Measurements from ENCODE around the gene WDR18. TPM values are rescaled to one million over a fixed set of nuclear protein-coding genes. Genes with fewer than 3 reads are reported as not detected.

Gene WDR18
- total RNA-seq, 1 donor from 2014 or later: 69.9 TPM

DNA sequence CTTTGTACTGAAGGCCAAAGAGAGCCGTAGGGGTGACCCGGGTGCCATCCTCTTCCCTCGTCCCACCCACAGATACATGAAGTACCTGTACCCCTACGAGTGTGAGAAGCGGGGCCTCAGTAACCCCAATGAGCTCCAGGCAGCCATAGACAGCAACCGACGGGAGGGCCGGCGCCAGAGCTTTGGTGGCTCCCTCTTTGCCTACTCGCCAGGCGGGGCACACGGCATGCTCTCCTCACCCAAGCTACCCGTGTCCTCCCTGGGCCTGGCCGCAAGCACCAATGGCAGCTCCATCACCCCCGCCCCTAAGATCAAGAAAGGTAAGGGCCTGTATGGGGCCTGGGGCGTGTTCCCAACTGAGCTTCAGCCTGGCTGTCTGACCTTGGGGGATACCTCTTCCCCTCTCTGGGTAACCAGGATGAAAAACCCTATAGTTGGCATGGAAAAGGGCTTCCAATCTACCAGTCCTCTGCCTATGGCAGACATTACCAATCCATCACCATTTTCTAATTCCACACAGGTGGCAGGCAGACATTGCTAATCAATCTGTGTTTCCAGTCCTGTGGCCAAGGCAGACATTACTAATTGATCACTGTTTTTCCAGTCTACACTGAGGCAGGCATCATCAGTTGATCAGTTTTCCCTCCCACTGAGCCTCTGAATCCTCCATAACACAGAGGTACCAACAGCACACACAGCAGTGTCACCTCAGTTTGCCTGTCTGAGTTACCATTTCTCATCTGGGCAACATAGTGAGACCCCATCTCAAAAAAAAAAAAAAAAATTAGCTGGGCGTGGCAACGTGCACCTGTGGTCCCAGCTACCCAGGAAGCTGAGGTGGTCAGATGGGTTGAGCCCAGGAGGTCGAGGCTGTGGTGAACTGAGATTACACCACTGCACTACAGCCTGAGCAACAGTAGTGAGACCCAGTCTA, 19.1 kb upstream of the WDR18 start:
- peak; percentile 43 for DNase-seq

DNA sequence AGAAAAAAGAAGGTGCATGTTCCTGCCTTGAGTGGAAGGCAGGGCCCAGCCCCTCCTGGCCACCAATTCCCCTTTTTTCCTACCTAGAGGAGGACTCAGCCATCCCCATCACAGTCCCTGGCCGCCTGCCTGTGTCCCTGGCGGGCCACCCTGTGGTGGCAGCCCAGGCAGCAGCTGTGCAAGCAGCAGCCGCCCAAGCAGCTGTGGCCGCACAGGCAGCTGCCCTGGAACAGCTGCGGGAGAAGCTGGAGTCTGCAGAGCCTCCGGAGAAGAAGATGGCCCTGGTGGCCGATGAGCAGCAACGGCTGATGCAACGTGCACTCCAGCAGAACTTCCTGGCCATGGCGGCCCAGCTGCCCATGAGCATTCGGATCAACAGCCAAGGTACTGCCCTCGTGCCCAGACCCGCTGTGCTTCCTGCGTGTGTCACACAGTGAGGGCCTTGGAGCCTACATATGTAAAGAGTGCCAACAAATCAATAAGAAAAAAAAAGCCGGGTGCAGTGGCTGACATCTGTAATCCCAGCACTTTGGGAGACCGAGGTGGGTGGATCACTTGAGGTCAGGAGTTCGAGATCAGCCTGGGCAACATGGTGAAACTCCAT, 17.6 kb upstream of the WDR18 start:
- no peak for DNase-seq

DNA sequence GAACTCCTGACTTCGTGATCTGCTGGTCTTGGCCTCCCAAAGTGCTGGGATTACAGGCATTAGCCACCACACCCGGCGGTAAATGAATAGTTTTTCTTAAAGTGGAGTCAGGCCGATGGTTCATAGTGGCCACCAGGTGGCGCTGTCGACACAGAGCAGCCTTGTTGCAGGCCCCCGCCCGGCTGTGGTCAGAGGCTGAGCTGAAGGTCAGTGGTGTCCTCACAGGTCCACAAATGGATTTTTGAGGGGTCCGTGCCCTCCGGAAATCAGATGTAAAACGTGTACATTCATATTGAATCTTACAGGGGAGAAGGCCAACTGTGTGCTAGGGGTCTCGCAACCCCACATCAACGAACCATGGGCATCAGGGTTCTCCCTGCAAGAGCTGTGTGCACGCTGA, 13.4 kb upstream of the WDR18 start:
- DNase-seq: peak; percentile 21

DNA sequence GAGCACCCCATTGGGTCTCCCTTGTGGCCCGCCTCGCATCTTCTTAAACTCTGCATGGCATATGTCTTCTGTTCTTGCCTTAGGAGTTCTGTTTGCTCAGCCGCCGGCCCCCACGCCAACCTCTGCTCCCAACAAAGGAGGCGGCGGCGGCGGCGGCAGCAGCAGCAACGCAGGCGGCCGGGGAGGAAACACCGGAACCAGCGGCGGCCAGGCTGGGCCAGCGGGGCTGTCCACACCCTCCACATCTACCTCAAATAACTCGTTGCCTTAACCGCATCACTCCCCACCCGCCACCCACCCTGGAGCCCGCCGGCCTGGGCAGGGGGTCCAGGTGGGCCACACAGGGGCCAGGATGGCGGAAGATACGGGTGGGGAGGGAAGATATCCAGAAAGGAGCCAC, 12.3 kb upstream of the WDR18 start:
- DNase-seq: no peak

DNA sequence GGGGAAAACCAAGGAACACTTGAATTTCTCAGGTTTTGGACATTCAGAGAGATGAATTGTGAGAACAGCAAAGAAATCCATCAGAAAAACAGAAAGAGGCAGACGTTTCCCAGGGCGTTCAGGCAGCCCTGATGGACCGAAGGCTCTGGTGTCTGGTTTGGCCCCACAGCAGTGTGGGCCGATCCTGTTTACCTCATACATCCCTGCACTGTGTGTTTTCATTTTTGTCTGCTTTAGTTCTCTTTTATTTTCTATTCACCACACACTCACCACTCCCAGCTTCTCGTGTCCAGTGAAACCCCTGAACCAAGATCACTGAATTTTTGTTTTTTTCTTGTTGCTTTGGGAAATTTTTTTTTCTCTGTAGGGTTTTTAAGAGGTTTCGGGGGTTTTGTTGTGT, 11.9 kb upstream of the WDR18 start:
- no peak for DNase-seq

DNA sequence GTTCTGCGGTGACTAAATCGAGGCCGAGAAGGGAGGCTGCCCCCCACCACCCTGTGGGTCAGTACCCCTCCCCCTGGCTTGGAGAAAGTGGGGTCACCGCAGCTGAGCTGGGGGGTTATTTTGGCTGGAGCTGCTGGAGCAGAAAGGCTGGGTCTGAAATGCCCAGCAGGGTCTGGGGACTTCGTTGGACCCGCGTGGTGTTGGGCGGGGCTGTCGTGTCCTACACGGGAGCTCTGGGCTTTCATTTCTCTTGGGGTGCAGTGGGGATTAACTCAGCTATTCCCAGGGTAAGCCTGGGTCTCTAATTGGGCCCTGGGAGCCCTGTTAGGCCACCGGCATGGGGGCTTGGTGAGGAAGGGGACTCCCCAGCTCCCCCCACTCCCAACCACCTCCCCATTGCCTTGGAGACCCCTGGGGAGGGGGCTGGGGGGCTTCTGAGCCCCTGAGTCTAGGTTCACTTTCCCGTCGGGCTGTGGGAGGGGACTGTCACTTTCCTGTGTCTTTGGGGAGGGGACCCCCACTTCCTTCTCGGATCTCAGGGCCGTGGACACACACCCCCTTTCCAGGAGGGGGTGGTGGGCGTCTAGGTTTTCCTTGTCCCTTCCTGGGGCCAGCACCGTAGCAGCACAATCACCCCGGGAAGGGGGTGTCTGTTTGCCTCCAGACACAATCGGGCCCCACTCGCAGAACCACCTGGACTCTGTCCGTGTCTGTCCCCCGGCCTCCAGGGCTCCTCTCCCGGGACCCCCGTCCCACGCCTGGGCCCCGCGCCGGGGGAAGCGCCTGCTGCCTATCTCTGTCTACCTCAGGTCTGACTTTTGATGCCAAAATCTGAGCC, 10.2 kb upstream of the WDR18 start:
- no peak for DNase-seq

DNA sequence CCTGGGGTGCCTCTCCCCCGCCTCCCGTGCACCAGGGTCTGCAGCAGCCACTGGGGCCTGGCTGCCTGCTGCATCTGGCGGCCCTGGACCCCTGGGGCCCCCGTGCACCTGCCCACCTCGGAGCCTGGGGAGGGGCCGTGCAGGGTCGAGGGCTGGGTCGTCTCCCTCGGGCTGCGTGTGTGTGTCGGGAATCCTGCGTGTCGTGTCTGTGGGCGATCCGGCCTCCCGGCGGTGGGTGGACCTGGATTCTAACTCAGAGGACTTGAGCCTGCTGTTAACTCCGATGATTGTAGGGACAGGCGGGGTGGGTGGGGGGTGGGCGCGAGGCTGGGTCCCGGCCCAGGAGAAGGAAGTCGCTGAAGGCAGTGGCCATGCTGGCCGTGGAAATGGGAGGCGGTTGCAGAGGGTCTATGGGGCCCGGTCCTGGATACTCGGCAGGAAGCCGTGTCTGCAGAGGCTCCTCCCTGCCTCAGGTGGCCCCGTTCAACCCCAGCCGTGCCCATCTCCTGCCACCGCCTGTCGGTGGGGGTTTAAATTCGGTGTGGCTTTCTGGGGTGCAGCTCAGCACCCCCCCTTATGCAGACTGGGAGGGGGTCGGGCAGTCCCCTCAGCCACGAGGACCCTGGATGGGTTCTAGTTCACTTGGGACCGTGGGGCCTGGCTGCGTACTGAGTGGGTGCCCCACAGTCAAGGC, 9.4 kb upstream of the WDR18 start:
- no peak for DNase-seq

DNA sequence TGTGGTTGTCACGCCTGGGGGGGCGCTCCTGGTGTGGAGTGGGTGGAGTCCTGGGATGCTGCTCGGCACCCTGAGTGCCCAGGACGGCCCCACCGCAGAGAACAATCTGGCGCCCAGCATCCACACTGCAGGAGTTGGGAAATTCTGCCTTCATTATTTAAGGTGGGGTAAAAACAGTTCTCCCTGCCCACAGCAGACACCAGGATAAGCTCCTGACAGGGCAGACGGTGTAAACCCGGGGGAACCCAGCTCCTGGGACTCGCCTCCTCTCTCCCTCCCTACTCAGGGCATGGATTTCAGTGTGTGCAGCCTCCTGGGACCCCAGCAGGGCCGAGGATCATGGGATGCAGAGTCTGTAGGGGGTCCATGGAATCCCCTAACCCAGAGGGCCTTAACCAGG, 7.7 kb upstream of the WDR18 start:
- DNase-seq: no peak

DNA sequence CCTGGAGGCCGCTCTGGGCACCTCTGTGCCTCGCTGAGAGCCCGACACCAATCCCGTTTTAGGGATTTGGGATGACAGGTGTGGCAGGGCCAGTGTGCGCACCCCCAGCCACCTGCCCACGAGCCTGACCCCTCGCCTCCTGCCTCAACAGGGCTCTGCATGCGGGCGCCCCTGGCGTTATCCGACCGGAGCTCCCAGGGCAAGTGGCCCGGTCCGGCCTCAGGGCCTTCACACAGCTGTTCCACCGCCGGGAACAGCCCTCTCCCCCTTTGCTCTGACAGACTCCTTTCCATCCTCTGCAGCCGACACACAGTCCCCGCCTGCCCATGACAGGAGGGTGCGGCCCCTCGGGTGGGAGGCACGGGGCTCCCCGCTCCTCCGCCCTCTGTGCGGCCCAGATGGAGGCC, 7.1 kb upstream of the WDR18 start:
- no peak for DNase-seq

DNA sequence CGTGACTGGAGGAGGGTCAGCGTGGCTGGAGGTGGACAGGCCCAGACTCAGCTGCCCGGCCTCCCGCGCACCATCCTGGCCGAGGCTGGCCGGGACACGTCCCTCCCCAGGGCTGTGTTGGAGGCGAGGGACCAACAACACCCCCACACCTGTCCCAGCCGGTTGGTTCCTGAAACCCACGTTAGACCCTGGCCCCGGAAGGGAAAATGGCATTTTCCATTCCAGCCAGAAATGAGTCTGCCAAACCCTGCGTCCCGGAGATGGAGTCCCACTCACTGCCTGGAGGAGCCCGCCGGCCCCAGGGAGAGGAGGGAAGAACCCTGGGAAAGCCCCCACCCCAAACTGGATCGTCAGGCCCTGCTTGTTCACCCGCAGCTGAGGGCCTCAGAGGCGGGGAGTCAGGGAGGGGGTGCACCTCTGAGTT, 4.8 kb upstream of the WDR18 start:
- no peak for DNase-seq

DNA sequence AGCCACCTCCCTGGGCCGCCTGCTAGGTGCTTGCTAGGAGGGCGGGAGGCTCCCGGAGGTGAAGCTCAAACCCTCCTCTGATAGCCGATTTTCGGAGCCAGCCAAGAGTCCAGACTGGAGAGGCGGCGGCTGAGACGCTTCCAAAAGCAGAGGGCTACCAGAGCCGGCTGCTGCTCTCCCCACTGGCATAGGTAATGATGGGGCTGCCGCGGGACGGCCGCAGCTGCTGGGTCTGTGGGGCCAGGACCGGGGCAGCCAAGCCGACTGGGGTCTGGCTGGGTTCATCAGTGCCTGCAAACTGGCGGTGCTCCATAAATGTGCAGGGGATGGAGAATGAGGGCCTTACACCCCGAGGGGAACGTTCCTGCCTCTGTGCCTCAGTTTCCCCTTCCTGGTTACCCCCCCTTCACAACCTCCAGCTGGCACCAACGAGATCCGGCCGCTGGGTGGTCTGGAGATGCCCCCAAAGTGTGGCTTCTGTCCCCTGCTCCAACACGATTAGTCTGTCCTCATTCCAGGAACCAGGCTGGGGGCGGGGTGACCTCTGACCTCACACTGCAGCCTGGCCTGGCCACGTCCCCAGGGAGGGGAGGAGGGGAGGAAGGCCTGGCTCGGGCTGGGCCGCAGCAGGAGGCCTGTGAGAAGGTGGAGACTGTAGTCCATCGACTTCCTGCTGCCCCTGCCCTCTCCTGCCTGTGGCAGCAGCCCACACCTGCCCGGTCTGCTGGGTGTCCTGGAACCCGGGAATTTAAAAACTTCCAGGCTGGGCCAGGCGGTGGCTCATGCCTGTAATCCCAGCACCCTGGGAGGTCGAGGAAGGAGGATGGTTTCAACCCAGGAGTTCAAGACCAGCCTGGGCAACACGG, 3.8 kb upstream of the WDR18 start:
- DNase-seq: no peak

DNA sequence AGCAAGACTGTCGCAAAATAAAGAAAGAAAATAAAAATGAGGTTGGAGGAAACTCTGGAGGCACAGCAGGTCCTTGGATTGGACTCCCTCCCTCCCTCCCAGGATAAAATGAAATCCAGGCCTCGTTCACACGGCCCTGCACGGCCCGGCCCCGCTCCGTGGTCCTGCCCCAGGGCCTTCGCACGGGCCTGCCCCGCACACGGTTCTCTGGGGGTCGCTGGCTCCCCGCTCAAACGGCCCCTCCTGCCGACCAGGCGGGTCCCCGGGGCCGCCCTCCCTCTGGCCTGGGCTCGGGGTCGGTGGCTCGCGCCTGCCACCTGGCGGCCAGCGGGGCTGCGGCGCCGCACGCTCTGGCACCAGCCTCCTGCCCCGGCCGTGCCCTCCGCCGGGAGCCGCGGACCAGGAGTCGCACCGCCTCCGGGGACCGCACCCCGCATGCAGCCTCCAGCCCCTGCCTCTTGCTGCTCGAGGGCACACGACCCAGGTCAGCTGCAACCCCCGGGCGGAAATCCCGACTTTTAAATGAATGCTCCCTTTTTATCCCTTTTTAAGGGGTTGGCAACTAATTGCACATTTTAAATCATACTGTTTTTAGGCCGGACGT, 1.5 kb upstream of the WDR18 start:
- peak; percentile 75 for DNase-seq

DNA sequence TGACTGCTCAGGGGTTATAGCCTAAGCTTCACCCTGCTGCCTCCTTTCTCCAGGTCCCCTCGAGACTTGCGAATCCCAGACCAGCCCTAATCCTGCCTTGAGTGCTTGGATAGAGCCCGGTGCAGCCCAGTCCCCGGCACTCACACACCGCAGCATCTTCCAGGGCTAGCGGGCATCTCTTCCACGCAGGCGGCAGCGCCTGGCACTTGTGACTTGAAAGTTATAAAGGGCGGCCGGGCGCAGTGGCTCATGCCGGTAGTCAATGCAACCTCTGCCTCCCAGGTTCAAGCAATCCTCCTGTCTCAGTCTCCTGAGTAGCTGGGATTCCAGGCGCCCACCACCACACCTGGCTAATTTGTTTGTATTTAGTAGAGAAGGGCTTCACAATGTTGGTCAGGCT, 1.9 kb downstream of the WDR18 start:
- no peak for DNase-seq

DNA sequence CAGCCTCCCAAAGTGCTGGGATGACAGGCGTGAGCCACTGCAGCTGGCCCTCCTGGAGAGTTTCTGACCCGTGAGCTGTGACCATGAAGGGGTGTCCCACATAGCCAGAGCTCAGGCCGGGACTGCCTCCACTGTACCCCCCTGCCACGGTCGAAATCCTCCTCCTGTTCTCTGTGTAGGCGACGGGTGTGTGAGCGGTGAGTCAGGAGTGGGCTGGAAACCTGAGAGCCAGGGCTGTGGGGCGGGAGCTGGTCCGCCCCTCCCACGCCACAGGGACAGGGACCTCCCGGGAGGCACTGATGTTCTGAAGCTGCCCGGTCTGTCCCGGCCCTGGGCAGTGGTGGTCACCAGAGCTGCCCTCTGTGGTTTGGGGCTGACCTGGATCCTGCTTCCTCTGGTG, 3.9 kb downstream of the WDR18 start:
- no peak for DNase-seq

DNA sequence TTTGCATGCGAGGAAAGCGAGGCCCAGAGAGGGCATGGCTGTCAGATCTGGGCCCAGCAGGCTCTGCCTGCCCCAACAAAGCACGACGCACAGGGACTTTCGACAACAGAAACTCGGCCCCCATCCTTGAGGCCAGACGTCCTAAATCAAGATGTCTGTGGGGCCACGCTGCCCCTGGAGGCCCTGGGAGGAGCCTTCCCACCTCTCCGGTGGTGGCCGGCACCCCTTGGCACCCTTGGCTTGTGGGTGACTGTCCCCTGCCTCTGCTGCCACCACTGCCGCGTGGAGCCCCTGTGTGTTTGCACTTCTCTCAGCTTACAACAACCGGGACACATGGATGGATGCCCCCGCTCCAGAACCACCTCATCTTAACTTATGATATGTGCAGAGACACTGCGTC, 4.4 kb downstream of the WDR18 start:
- no peak for DNase-seq

DNA sequence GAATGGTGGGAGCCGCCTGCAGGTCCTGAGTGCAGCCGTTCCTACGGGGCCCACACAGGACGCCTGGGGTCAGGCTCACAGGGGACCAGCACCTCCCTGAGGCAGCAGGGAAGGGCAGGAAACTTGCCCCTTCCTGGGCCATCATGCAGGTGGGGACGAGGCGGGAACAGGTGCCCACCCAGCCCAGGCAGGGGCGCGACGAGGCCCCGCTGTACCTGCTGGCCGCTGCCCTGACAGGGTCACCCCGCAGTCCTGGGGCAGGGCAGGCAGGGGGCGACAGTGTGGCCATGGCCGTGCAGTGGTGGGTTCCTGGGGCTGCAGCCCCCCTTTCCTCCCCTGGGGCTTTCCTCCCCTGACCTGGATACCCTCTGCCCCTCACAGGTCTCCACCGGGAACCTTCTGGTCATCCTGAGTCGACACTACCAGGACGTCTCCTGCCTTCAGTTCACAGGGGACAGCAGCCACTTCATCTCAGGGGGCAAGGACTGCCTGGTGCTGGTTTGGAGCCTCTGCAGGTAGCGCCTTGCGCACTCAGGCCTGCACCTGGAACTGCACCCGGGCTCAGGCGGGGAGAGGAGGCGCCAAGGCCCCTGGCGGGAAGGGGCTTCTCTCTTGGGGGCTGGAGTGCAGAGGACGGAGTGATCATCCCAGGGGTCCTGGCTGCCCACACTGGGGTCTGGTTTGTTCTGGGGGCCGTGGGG, 5.4 kb downstream of the WDR18 start:
- no peak for DNase-seq

DNA sequence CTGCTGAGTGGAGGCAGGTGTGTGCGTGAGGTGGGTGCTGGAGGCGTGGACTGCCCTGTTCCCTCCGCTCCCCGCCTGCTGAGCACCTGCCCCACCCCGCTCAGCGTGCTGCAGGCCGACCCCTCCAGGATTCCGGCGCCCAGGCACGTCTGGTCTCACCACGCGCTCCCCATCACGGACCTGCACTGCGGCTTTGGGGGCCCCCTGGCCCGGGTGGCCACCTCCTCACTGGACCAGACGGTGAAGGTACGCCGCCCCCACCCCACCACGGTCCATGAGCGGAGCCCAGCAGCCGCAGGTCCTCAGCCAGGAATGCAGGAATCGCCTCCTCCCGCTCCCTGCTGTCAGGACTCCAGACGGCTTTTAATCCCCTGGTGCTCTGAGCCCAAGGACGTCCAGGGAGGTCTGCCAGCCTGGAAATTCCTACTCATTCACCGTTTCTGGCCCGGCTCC, 6.0 kb downstream of the WDR18 start:
- no peak for DNase-seq

DNA sequence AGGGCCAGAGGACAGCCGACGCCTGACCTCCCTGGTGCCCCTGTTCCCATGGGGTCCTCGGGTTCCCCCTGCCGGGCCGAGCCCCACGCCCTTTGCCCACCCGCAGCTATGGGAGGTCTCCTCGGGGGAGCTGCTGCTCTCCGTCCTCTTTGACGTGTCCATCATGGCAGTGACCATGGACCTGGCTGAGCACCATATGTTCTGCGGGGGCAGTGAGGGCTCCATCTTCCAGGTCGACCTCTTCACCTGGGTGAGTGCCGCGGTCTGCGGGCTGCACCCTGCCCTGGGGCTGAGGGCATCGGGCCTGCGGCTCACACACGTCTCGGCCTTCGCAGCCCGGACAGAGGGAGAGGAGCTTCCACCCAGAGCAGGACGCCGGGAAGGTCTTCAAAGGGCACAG, 6.6 kb downstream of the WDR18 start:
- no peak for DNase-seq

DNA sequence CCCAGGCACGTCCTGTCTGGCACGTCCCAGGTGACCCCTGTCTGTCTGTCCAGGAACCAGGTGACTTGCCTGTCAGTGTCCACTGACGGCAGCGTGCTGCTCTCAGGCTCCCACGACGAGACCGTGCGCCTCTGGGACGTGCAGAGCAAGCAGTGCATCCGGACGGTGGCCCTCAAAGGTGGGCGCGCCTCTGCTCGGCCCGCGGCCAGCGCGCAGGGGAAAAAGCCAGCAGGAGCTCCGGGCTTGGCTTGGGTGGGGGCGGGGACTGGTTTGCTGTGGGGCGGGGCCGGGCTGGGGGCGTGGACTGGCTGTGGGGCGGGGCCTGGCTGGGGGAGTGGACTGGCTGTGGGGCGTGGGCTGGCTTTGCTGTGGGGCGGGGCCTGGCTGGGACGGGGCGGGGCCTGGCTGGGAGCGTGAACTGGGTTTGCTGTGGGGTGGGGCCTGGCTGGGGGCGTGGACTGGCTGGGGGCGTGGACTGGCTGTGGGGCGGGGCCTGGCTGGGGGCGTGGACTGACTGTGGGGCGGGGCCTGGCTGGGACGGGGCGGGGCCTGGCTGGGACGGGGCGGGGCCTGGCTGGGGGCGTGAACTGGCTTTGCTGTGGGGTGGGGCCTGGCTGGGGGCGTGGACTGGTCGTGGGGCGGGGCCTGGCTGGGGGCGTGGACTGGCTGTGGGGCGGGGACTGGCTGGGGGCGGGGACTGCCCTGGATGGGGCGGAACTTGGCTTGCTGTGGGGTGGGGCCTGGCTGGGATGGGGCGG, 7.2 kb downstream of the WDR18 start:
- peak; percentile 72 for DNase-seq

Measured in dermis blood vessel endothelial cell (primary cell).